ENCODE results near the gene LCLAT1.
"Not testable (repeated sequence)": the region's sequence is repeated elsewhere in the genome, so short reads cannot be mapped to it uniquely, and the experiment has no call there.

Gene LCLAT1

DNA sequence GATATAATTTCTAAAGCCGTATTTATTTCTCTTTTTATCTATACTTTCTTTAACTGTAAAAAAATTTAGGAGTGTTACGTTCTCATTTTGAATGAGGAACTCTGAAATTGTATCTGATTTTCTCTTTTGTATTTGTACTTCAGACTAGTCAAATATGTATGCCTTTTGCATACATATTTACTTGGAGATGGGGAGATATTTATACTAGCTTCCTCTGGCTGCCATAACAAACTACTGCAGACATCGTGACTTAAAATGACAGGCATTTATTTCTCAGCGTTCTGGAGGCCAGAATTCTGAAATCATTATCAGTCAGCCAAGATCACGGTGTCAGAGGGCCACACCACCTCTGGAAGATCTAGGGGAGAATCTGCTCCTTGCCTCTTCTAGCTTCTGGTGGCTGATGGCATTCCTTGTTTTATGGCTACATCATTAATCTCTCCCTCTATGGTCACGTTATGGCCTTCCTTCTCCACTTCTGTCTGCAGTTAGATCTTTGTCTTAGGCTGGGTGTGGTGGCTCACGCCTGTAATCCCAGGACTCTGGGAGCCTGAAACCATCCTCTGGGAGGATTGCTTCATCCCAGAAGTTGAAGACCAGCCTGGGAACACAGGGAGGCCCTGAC, 8.2 kb downstream of the LCLAT1 start:
- H3K4me3 ChIP-seq (ENCODE audit: low read length), result no peak overlapping the region
- TF ChIP-seq ZNF274 (IDR thresholded peaks at IDR 0.05; ENCODE audit: low read depth, low read length), result no peak

DNA sequence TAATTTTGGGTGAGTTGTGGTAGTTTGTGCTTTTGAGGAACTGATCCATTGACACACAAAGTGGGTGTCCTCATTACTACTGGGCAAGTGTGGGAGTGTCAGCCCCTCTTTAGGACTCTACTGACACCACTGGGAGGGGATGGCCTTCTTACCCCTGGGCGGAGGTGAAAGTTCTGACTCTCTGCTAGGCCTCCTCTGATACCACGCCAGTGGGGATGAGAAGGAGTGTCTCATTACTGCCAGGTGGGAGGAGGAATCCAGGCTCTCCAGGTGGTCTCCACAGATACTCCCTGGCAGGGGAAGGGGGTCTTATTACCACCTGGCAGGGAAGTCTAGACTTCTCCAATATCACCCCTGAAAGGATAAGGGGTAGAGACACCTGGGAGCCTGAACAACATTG, 9.1 kb downstream of the LCLAT1 start:
- no peak overlapping the region for H3K4me3 ChIP-seq (ENCODE audit: low read length)
- no peak for TF ChIP-seq ZNF274 (IDR thresholded peaks at IDR 0.05; ENCODE audit: low read depth, low read length)

DNA sequence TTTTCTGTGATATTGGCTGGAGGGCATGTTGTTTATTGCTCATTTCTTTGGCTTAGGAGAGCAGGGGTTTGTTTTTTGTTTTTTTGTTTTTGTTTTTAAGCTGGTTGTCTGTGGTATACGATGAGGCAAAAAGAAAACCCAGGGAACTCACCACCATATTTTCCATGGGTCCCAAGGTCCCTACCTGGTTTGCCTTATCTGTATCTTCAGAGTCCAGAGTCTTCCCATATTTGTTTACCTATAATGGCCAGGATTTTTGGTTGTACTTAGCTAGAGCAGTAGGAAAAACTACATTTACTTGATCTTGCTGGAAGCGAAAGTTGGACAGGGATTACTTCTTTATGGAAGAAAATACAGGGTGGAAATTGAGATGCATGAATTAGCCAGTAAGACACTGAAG, 9.5 kb downstream of the LCLAT1 start:
- H3K4me3 ChIP-seq (ENCODE audit: low read length), result no peak overlapping the region
- TF ChIP-seq ZNF274 (IDR thresholded peaks at IDR 0.05; ENCODE audit: low read depth, low read length), result no peak

DNA sequence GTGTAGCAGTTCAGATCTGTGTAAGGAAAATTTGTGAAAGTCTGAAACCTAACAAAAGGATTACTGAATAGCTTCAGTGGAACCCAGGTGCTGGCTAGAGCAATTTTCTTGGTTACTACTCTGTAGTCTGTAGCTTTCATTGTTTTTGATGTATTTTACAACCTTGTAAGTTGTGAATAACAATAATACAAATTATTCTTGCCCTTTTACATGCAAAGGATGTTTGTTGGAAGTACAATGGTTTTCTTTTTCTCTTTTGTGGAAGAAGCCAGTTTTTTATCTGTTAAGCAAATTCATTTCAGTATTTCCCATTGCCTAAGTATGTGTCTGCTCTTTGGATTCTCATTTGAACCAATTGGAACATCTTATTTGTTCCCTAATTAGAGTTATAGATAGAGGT, 10.2 kb downstream of the LCLAT1 start:
- no peak overlapping the region for H3K4me3 ChIP-seq (ENCODE audit: low read length)
- no peak for TF ChIP-seq ZNF274 (IDR thresholded peaks at IDR 0.05; ENCODE audit: low read depth, low read length)

DNA sequence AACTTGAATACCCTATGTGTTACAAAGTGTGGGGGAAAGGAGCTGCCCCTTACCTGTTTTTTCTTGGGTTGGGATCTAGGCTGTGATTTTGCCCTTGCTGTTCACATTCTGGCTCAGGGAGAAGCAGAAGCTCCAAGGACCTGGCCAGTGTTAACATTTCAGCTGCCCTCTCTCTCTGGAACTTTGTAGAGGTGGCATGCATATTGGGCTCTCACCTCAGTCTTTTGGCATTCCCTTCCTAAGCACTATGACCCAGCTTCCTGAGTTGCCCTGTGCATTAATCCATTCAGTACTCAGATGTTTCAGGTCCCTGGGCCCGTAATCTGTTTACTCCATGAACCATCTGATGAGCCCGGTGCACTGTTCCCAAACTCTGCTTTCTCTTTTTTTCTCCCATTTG, 12.1 kb downstream of the LCLAT1 start:
- TF ChIP-seq ZNF274 (IDR thresholded peaks at IDR 0.05; ENCODE audit: low read depth, low read length), result no peak

DNA sequence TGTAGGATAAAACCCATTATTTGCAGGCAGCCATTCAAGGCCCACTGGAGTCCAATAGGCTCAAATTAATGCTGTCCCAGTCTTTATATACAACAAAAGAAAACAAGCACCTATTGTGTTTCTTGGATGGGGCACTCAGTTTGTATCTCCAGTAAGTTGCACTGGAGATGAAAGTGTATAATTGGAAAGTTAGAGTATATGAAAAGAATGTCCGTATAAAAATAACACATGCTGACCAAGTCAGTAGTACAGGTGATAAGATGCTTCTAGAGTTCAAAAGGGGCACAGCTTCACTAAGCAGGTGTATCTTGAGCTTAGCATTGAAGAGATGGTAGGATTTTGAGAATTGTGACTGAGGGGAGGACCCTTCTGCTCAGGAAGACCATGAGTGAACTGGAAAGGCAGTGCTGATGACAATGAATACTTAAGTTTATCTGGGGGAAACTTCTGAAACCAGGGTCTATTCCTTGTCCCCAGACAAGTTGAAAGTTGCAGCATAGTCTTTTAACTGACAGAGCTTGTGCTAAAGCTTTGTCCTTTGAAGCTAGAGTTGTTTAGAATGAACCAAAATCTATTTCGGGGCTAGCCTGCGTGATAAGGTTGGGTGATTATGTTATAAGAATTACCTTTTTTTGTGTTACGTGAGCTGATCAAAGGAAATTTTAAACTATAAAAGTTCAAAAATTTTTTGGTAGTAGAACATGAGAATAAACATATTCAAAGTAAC, 15.2 kb downstream of the LCLAT1 start:
- TF ChIP-seq ZNF274 (IDR thresholded peaks at IDR 0.05; ENCODE audit: low read depth, low read length), result no peak
- no peak overlapping the region for H3K4me3 ChIP-seq (ENCODE audit: low read length)

More for the DNA sequence above, 12.1 kb downstream of the LCLAT1 start:
- no peak overlapping the region for H3K4me3 ChIP-seq (ENCODE audit: low read length)

DNA sequence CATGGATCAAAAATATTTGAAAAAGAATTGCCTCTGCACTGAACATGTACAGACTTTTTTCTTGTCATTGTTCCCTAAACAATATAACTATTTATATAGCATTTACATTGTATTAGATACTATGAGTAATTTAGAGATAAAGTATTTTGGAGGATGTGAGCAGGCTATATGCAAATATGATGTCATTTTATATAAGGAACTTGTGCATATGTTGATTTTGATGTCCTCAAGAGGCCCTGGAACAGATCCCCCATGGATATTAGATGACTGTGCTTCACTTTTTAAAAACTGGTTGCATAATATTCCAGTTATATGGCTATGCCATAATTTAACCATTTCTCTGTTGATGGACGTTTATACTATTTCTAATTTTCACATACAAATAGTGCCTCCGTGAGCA, 16.5 kb downstream of the LCLAT1 start:
- no peak overlapping the region for H3K4me3 ChIP-seq (ENCODE audit: low read length)
- no peak for TF ChIP-seq ZNF274 (IDR thresholded peaks at IDR 0.05; ENCODE audit: low read depth, low read length)

DNA sequence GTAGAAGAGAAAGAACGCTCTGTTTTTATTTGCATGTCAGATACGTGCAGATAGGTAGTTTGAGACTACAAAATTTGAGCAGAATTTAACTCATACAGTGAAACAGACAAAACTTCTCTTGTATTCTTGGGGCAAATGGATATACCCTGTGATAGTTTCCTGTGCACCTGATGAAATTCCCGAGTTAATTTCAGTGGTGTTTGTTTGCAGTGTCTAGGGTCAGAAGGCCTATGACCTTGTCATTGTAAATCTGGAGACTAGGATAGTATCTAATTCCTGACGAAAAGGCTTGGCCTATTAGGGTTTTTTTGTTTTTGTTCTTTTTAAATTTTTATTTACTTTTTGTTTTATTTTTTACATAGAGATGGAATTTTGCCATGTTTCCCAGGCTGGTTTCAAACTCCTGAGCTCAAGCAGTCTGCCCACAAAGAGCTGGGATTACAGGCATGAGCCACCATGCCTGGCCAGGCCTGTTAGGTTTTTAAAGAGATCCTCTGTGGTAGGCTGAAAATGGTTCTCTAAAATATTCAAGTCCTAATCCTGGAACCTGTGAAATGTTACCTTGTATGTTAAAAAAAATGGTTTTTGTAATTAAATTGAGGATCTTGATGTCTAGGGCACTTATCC, 17.6 kb downstream of the LCLAT1 start:
- TF ChIP-seq ZNF274 (IDR thresholded peaks at IDR 0.05; ENCODE audit: low read depth, low read length), result no peak
- H3K4me3 ChIP-seq (ENCODE audit: low read length), result no peak overlapping the region

DNA sequence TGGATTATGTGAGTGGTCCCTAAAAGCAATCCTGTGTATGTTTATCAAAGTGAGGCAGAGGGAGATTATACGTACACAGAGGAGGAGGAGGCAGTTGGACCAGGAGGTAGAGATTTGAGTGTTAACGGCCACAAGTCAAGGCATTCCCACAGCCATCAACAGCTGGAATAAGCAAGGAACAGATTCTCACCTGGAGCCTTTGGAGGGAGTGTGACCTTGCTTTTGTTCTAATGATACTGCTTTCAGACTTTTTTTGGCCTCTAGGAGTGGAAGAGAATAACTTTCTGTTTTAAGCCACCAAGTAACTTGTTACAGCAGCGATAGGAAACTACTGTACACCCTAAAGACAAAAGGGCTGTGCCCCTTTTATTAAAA, 18.1 kb downstream of the LCLAT1 start:
- no peak overlapping the region for H3K4me3 ChIP-seq (ENCODE audit: low read length)
- no peak for TF ChIP-seq ZNF274 (IDR thresholded peaks at IDR 0.05; ENCODE audit: low read depth, low read length)

DNA sequence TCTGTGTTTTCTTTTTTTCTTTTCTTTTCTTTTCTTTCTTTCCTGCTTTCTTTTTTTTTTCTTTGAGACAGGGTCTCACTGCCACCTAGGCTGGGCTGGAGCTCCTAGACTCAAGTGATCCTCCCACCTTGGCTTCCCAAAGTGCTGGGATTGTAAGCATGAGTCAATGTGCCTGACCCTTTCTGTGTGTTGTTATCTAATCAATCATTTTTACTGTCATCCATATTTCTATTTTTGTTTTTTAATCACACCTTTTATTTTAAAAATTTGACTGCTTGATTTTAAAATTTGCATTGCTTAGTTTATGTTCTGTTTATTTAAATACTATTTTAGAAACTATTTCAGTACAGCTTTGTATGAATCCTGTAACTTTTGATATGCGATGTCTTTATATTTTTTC, 19.2 kb downstream of the LCLAT1 start:
- no peak for TF ChIP-seq ZNF274 (IDR thresholded peaks at IDR 0.05; ENCODE audit: low read depth, low read length)
- H3K4me3 ChIP-seq (ENCODE audit: low read length), result no peak overlapping the region

DNA sequence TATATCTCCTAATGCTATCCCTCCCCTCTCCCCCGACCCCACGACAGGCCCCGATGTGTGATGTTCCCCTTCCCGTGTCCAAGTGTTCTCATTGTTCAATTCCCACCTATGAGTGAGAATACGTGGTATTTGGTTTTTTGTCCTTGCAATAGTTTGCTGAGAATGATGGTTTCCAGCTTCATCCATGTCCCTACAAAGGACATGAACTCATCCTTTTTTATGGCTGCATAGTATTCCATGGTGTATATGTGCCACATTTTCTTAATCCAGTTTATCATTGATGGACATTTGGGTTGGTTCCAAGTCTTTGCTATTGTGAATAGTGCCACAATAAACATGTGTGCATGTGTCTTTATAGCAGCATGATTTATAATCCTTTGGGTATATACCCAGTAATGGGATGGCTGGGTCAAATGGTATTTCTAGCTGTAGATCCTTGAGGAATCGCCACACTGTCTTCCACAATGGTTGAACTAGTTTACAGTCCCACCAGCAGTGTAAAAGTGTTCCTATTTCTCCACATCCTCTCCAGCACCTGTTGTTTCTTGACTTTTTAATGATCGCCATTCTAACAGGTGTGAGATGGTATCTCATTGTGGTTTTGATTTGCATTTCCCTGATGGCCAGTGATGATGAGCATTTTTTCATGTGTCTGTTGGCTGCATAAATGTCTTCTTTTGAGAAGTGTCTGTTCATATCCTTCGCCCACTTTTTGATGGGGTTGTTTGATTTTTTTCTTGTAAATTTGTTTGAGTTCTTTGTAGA, 20.2 kb downstream of the LCLAT1 start:
- not testable (repeated sequence) for H3K4me3 ChIP-seq (ENCODE audit: low read length)

DNA sequence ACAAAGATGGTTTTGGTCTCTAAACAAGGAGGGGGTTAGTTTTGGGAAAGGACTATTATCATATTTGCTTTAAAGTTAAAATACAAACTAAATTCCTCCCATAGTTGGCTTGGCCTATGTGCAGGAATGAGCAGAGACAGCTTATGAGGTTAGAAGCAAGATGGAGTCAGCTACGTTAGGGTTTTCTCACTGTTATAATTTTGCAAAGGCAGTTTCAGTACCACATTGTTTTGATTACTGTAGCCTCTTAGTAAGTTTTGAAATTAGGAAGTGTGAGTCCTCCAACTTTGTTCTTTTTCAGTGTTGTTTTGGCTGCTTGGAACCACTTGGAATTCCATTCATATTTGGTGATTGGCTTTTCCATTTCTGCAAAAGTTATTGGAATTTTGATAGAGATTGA, 23.4 kb downstream of the LCLAT1 start:
- no peak for TF ChIP-seq ZNF274 (IDR thresholded peaks at IDR 0.05; ENCODE audit: low read depth, low read length)
- no peak overlapping the region for H3K4me3 ChIP-seq (ENCODE audit: low read length)

DNA sequence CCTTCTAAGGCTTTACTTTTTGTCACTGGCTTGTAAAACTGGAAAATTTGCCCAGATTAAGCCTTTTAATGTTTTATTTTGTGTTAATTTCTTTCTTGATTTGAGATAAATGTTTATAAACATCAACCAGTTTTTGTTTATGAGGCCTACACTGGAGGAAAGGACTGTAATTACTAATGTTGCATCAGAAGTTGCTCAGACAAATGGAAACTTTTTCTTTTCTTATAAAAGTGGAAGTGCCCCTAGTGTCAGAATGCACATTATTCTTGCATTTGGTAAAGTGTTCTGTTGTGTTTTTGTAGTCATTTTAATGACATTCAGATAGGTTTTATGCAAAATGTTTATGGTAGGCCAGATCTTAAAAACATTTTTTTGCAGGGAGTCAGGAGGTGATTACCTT, 25.3 kb downstream of the LCLAT1 start:
- no peak overlapping the region for H3K4me3 ChIP-seq (ENCODE audit: low read length)
- no peak for TF ChIP-seq ZNF274 (IDR thresholded peaks at IDR 0.05; ENCODE audit: low read depth, low read length)

DNA sequence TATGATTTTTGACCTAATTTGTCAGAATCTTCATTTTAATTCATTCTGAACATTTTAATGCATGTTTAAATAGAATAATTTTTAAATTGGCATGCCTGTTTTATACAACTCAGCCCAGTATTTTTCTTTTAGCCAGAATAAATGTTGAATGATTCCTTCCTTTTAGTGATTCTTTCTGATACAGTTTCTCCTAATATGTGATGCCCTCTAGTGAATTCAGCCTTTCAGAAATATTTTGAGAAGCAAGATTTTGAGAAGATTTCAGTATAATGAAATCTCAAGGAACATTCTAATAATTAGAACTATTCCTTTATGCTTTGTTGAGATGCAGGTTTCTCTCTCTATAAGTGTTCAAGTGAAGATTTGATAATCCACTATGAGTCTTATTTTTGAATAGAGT, 28.5 kb downstream of the LCLAT1 start:
- no peak overlapping the region for H3K4me3 ChIP-seq (ENCODE audit: low read length)
- TF ChIP-seq ZNF274 (IDR thresholded peaks at IDR 0.05; ENCODE audit: low read depth, low read length), result no peak

DNA sequence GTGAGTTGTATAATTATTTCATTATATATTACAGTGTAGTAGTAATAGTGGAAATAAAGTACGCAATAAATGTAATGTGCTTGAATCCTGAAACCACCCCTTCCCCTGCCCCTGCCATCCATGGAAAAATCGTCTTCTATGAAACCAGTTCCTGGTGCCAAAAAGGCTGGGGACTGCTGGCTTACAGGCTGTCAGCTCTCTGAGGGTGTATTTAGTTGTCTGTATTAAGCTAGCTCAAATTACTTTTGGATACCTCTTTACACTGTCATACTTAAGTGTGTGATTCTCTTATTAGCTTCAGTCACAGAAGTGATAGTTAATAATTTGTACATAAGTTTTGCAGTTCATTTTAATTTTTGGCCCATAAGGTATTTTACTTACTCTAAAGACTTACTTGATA, 29.6 kb downstream of the LCLAT1 start:
- no peak overlapping the region for H3K4me3 ChIP-seq (ENCODE audit: low read length)
- no peak for TF ChIP-seq ZNF274 (IDR thresholded peaks at IDR 0.05; ENCODE audit: low read depth, low read length)

Data from GM08714 (cell line).